Cardiac septum (tissue), 1 donor: ENCODE measurements around the gene MTMR3. TPM values are rescaled to one million over a fixed set of nuclear protein-coding genes. Genes with fewer than 3 reads are reported as not detected.
"Not testable (repeated sequence)": the region's sequence is repeated elsewhere in the genome, so short reads cannot be mapped to it uniquely, and the experiment has no call there.

Experiments
- DNase-seq: peaks from one replicate; pipeline ENCODE4 v3.0.0-alpha.2; 2020; ENCODE audit warnings: low spot score
- intact Hi-C: fragments of 100-400 bp; cut with DNase I; formaldehyde crosslinking; loops from one replicate; pipeline ENCODE4 v1.14.0; 2022
- long read RNA-seq: library from polyadenylated mRNA; unstranded; transcript quantifications from one replicate; pipeline ENCODE4 v2.0.0, GENCODE V29; 2021
- total RNA-seq: library from RNA; stranded (reverse); fragmentation: NEBNext Ultra II Directional; extraction: Animal tissue kit (Norgen Biotek cat#: 25700); gene quantifications from one replicate; pipeline ENCODE4 v1.2.1, GENCODE V29; 2021
- donor health status: DM: no; HTN: no; CAD: no.

The MTMR3 gene
- 45.9 TPM for total RNA-seq
- long read RNA-seq, full-length matches to known transcripts, result 3 of 27 reads
- long read RNA-seq, partial matches to known transcripts, result 5 of 27 reads
- long read RNA-seq, other reads (novel, unspliced or antisense), result 19 of 27 reads

GRCh38 chr22:29883045-29883774 is at the start of gene MTMR3:
Gene MTMR3 (plus strand): TSS chr22:29883174. CDS start chr22:29971060, 87,886 bp downstream.
- intact Hi-C loops, result loop anchor here (5.0 to 10.0 kb wide), 2 partner anchors 46 to 122 kb away; partner anchors contain the start of gene ASCC2
- DNase-seq, result peak; percentile 98

DNA sequence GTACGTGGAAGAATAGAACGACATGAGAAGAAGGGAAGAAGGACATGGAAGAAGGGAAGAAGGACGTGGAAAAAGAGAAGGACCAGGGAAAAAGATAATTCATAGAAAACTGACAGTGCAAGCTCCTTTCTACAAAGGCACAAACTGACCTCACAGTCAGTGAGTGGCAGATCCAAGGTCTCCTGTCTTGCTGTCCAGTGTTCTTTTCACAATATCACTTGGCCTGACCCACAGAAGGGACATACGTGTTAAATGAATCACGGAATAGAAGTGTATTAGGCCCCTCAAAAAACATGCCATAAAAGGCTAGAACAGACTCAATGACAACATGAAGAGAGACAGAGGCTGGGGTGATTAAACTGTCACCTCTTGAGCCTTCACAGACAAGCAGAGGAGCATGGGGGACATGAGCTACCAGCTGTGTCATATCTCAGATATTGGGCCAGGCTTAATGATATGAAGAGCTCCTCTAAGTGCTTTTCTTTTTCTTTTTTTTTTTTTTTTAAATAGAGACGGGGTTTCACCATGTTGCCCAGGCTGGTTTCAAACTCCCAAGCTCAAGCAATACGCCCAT is 49.5 kb upstream of the MTMR3 start:
- intact Hi-C loops, result loop anchor here (2.0 to 5.0 kb wide), 2 partner anchors 53 to 169 kb away; no protein-coding TSS in a partner anchor
- no peak for DNase-seq

DNA sequence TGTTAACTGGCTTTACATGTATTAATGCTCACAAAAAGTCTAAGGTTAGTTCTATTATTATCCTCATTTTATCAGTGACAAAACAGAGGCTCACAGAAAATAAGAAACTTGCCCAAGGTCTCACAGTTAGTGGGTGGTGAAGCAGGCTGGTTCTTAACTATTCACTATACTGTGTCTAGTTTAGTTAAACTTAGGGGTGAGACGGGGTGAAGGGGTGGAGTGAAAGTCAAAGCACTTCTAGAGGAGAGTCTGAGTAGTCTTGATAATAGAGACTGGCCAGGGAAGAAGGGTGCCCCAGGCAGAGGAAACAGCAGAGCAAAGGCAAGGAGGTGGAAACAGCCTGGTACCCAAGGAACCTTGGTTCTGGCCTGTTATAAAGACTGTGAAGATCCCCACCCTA is 48.9 kb upstream of the MTMR3 start:
- DNase-seq, result no peak
- intact Hi-C loops, result loop anchor here (5.0 kb wide), 1 partner anchor 168 kb away; no protein-coding TSS in a partner anchor

DNA sequence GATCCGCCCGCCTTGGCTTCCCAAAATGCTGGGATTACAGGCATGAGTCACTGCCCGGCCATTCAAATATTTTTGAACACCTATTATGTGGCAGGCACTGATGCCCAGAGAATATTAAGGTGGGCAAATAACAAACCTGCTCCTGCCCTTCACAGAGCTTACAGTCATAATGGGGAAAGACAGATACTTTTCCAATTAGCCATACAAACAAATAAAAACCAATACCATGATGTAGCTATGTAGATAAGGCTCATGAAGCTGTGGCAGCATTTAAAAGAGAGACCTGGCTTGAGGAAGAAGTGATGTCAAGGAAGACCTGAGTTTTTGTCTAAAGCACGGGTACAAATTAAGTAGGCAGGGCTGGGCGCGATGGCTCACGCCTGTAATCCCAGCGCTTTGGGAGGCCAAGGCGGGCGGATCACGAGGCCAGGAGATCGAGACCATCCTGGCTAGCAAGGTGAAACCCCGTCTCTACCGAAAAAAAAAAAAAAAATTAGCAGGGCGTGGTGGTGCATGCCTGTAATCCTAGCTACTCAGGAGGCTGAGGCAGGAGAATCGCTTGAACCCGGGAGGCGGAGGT is 46.1 kb upstream of the MTMR3 start:
- intact Hi-C loops, result loop anchor here (5.0 kb wide), 1 partner anchor 45 kb away; the partner anchor contains the start of gene MTMR3
- DNase-seq, result not testable (repeated sequence)

GRCh38 chr22:29837741-29838598 is 45.0 kb upstream of the MTMR3 start, which contains the start of gene ASCC2:
Gene ASCC2 (minus strand): TSS chr22:29838274. CDS start chr22:29832325, 5,949 bp downstream.
- peak; percentile 100 for DNase-seq
- intact Hi-C loops, result loop anchor here (5.0 kb wide), 1 partner anchor 44 kb away; the partner anchor contains the start of gene MTMR3

DNA sequence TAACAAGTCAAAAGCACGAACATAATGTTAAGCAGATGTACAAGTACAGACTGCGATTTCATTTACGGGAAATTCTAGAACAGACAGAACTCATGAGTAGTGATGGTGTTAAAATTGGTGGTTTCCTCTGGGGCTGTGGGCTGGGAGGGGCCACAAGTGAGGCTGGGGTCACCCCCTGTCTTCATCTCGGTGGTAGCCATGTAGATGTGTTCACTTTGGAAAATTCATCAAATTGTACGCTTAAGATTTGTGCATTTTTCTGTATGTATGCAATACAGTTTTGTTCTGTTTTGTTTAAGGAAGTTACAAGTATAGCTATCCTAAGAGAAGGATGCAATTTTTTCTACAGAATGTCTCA is 44.4 kb upstream of the MTMR3 start:
- intact Hi-C loops, result loop anchor here (5.0 kb wide), 1 partner anchor 44 kb away; the partner anchor contains the start of gene MTMR3
- no peak for DNase-seq

DNA sequence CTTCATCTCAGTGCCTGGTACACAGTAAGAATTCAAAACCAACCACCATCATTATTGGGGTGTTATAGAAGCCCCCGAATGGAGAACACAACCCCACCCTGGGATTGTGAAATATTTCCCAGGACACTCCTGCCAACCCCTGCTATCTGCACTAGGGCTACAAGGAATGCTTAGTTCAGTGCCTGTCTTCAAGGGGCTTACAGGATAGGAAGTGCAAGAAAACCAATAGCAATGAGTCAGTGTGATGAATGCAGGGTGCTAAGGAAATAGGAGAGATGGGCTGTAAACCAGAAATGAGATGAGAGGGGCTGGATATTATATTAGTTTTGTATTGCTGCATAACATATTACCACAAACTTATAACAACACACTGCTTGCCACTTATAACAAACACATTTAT is 43.9 kb upstream of the MTMR3 start:
- intact Hi-C loops, result loop anchor here (5.0 kb wide), 1 partner anchor 43 kb away; the partner anchor contains the start of gene MTMR3
- no peak for DNase-seq

DNA sequence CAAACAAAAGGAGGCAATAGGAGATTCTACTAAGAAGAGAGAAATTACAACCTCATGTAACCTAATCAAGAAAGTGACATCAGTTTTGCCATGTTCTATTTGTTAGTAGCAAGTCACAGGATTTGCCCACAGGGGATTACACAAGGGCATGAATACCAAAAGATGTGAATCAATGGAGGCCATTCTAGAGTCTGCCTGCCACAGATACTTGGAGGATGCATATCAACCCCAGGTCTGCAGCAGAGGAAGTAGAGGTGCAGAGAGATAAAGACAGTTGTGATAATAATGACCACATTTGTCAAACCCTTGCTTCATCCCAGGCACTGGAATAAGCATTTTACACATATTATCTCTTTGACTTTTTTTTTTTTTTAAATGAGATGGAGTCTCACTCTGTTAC is 42.5 kb upstream of the MTMR3 start:
- no peak for DNase-seq
- intact Hi-C loops, result no loop called here

- intact Hi-C loops, result no loop called here
- no peak for DNase-seq
These were observed 40.8 kb upstream of the MTMR3 start for GRCh38 chr22:29842172-29842571.

DNA sequence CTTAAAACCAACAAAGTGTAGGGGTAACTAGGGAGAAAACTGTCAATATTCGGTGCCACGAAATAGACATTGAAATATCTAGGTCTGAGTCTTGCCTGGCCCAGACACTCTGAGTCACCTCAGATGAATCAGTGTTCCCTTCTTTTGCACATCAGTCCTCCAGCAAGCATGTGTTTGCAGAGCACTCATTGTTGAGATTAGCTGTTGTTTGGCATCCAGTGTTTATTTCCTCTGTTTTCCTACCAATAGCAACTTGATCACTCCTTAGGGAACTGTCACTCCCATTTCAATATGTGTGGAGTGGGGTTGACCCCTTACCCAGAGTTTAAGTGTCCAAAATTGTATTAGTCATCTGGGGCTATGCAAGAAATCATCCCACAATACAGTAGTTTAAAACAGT is 40.2 kb upstream of the MTMR3 start:
- DNase-seq, result no peak
- intact Hi-C loops, result no loop called here

- intact Hi-C loops, result no loop called here
- no peak for DNase-seq
These were observed 36.7 kb upstream of the MTMR3 start for GRCh38 chr22:29846290-29846689.

GRCh38 chr22:29848111-29848510 is 34.9 kb upstream of the MTMR3 start:
- intact Hi-C loops, result no loop called here
- DNase-seq, result no peak

- DNase-seq, result no peak
- intact Hi-C loops, result no loop called here
These were observed 28.5 kb upstream of the MTMR3 start for GRCh38 chr22:29854432-29854831.

DNA sequence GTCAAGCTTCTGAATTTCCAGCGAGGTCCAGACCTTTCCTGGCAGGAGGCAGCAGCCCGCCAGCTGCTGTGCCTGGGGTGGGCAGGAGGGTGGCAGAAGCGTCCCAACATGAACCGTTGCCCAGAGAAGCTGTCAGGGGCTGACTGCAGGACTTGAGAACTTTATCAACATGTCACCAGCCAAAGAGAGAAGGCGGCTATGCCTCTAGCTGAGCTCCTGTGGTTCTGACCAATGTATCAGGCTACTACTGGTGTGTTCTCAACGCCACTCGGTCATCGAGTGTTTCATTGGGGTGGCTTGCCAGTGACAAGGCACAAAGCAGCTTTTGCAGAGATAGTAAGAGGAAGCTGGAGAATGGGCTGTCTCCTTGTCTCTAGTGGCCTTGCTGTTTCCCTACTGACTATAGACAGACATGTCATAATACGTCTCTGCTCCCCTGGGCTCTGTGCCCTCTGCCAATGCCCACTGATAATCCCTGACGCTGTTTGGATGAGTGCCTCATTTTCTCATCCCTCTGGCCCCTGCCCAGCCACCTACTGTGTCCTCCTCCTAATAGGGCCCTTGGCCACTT is 27.3 kb upstream of the MTMR3 start:
- DNase-seq, result peak; percentile 86
- intact Hi-C loops, result no loop called here

GRCh38 chr22:29856496-29856895 is 26.5 kb upstream of the MTMR3 start:
- no peak for DNase-seq
- intact Hi-C loops, result no loop called here

- DNase-seq, intact Hi-C loops: not testable (repeated sequence)
These were observed 23.9 kb upstream of the MTMR3 start for GRCh38 chr22:29859030-29859429.

DNA sequence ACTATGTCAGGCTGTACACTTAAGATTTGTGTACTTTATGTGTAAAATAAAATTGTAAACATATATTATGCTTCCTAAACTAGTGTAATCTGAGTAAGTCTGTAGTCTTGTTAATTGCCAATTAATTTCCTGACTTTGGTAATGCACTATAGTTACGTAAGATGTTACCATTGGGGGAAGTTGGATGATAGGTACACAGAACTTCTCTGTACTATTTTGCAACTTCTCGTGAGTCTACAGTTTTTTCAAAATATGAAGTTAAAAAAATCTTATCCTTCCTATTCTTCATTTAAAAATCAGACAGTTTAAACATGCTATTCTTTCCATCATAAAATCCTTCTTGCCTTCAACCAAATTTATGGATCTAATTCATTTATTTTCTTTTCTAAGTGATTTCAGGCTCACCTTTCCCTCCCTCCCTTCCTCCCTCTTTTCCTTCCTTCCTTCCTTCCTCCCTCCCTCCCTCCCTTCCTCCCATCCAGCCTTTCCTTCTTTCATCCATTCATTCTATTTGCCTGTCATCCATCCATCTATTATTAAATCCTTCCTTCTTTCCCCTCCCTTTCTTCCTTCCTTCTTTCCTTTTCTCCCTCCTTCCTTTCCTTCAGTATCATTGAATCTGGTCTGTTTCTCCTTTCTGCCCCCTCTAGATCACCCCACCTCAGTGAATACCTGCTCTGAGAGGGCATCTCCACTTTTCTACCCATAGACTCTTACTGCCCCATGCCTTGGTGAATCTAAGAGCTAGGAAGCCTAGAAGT is 22.8 kb upstream of the MTMR3 start:
- intact Hi-C loops, result no loop called here
- DNase-seq, result no peak

DNA sequence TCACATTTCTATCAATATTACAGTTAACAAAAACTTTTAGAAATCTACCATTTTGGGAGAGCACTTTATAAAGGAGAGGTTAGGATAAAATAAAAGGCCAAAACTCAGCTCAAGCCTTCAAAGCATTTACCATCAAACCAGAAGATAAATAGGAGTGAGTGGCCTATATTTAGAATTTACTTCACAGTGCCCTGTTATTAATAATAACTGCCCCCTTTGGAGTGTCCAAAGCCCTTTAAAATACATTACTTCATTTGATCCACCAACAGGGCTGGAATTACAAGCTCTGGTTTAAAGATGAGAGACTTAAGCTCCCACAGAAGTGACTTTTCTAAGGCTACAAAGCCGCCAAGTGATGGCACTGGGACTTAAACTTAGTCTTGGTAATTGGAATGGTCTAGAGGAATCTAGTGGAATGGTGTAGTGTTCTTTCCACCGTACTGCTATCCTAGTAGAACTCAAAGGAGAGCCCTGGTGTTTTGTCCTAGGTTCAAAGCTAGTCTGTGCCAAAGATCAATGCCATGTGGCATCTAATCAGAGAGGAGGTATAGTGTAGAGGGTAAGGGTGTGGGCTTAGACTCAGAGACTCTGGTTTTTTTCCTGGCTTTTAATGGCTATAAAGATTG is 21.2 kb upstream of the MTMR3 start:
- no peak for DNase-seq
- intact Hi-C loops, result no loop called here
